SK-N-MC (cell line): Measurements from ENCODE around the gene TNFSF13B.

ENCODE experiments used
- EZH2 ChIP-seq: fragments of 200-600 bp; sonication (generic); IDR thresholded peaks from one replicate; pipeline ENCODE4 v1.6.1; 2017; ENCODE audit warnings: antibody characterized with exemption
- FOXP2 ChIP-seq: optimal IDR thresholded peaks from 2 replicates; pipeline ENCODE3; 2011; ENCODE audit warnings: mild to moderate bottlenecking, moderate library complexity; ENCODE audit not compliant: insufficient read depth; ENCODE audit errors: extremely low read length, control extremely low read depth
- POLR2AphosphoS5 ChIP-seq: IDR thresholded peaks from 2 replicates; pipeline ENCODE4 v1.6.1; 2012; ENCODE audit warnings: mild to moderate bottlenecking, low read depth, low read length, borderline replicate concordance

DNA sequence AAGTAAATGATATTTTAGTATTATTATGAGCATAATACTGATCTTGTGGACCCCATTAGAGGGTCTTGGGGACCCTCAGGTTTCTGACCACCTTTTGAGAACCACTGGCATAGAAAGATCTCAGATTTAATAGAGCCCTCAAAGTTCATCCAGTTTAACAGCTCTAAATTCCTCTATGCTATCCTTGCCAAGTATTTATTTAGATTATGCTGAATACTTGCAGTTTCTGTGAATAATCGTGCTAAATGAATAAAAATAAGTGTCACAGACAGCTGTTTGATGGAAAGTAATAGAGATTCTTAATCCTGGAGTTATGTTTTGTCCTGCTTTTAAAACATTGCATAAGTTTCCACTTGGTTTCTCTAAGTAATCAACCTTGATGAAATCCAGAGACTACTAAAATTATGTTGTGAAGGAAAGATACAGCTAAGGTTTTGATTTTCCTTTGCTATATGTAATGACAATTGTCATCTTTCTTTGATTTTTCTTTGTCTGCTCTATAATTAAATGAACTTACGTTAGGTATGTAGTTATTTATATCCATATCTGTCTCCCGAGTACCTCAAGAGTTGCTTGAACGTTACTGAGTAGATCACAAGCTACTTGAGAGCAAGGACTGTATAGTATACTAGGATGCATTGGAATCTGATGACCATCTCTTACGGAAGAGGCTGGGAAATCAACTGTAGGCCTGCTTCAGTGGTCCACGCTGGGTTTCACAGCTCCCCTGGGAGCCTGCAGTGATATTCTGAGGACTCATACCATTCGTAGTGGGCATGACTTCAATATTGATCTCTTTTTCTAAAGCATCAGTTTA lies 45.6 kb upstream of the TNFSF13B start:
- no peak for TF ChIP-seq POLR2AphosphoS5
- TF ChIP-seq EZH2 = no peak
- no peak for TF ChIP-seq FOXP2
